K562 (cell line): ENCODE data around the gene MAST4. TPM values are rescaled to one million over a fixed set of nuclear protein-coding genes. Genes with fewer than 3 reads are reported as not detected.

Experiments
- ATAC-seq: fragments of 200-7000 bp; cut with Tn5 transposase; 3 replicates; pipeline ENCODE4 v1.9.1; 2020; ENCODE audit warnings: moderate library complexity
- BruUV-seq: library from RNA; stranded (reverse); fragments of 400-500 nt; replicated peaks from 2 replicates; lab custom pipeline; 2021; lab: Mats Ljungman, UMichigan
- CTCF ChIA-PET: fragments of 300-600 bp; formaldehyde crosslinking; extraction: SDS; loops from one replicate; lab custom pipeline; 2021; ENCODE audit warnings: low intra/inter-chr PET ratio; lab: Yijun Ruan, JAX
- POLR2A ChIA-PET: fragments of 300-600, 350-650 bp; sonication (Branson Sonifier 250); formaldehyde crosslinking; extraction: SDS; loops from one replicate; lab custom pipeline; 2021; ENCODE audit warnings: antibody characterized with exemption, inconsistent platforms; lab: Yijun Ruan, JAX
- DNase-seq, 4 experiments: peaks; one replicate each; pipeline versions ENCODE4 v3.0.0 to v3.0.0-alpha.2; 2011 to 2018; ENCODE audit warnings: low spot score in 3 of 4, mixed read lengths in 3 of 4; ENCODE audit errors: extremely low read depth in 1 of 4
- FAIRE-seq: peaks from 2 replicates; lab custom pipeline; 2011; peaks lifted over from hg19 to GRCh38; lab: Jason Lieb, UNC
- H2AFZ ChIP-seq: 2 replicates; pipeline ENCODE4 v1.6.0; 2011; ENCODE audit warnings: low read depth, low read length, control low read depth, inconsistent platforms
- H3K27ac ChIP-seq: fragments of 200-600 bp; 3 replicates; pipeline ENCODE4 v1.8.0; 2011; ENCODE audit warnings: low read depth, mild to moderate bottlenecking, control low read depth, inconsistent platforms, low read length, moderate library complexity, mixed read lengths; ENCODE audit errors: extremely low read depth
- H3K27me3 ChIP-seq, 2 experiments: fragments of 300-600 bp in 1 of 2; 2 replicates in 1 of 2; 3 replicates in 1 of 2; pipeline versions ENCODE4 v1.6.0 to v1.8.0; 2011; ENCODE audit warnings: inconsistent platforms in 2 of 2, low read length in 2 of 2, mild to moderate bottlenecking in 1 of 2, mixed read lengths in 1 of 2, moderate library complexity in 1 of 2; ENCODE audit not compliant: control insufficient read depth in 2 of 2, insufficient read depth in 2 of 2
- H3K36me3 ChIP-seq: fragments of 300-600 bp; 3 replicates; pipeline ENCODE4 v1.8.0; 2011; ENCODE audit warnings: mild to moderate bottlenecking, low read length, inconsistent platforms; ENCODE audit not compliant: control insufficient read depth, insufficient read depth
- H3K4me1 ChIP-seq, 2 experiments: fragments of 200-600 bp in 1 of 2; replicated peaks in 1 of 2; 2 replicates in 1 of 2; 3 replicates in 1 of 2; pipeline versions ENCODE4 v1.5.1 to v1.8.0; 2011; ENCODE audit warnings: inconsistent platforms in 2 of 2, low read length in 2 of 2, mild to moderate bottlenecking in 1 of 2, mixed read lengths in 1 of 2, moderate library complexity in 1 of 2; ENCODE audit not compliant: control insufficient read depth in 2 of 2, insufficient read depth in 2 of 2
- H3K4me2 ChIP-seq: 2 replicates; pipeline ENCODE4 v1.6.1; 2011; ENCODE audit warnings: low read length, control low read depth, inconsistent platforms, mixed read lengths; ENCODE audit not compliant: insufficient read depth
- H3K4me3 ChIP-seq: fragments of 200-600 bp; sonication (generic), shearing (Covaris generic); 2 replicates; pipeline ENCODE4 v1.5.1; 2016; ENCODE audit warnings: control low read depth, inconsistent platforms
- H3K79me2 ChIP-seq: fragments of 200-600 bp; 3 replicates; pipeline ENCODE4 v1.8.0; 2011; ENCODE audit warnings: low read length, inconsistent platforms; ENCODE audit not compliant: control insufficient read depth, insufficient read depth
- H3K9ac ChIP-seq, 2 experiments: 2 replicates each; pipeline versions ENCODE4 v1.6.0 to v1.6.1; 2011; ENCODE audit warnings: low read depth in 2 of 2, low read length in 2 of 2, control low read depth in 1 of 2, inconsistent platforms in 1 of 2, mild to moderate bottlenecking in 1 of 2, mixed read lengths in 1 of 2; ENCODE audit not compliant: insufficient read depth in 1 of 2
- H3K9me1 ChIP-seq: one replicate; pipeline ENCODE4 v1.6.0; 2011; ENCODE audit warnings: inconsistent platforms, mild to moderate bottlenecking, low read length, moderate library complexity; ENCODE audit not compliant: control insufficient read depth, insufficient read depth
- H3K9me3 ChIP-seq: replicated peaks from 2 replicates; pipeline ENCODE4 v1.5.1; 2011; ENCODE audit warnings: low read depth, low read length, inconsistent platforms; ENCODE audit not compliant: control insufficient read depth, insufficient read depth
- H4K20me1 ChIP-seq: replicated peaks from 2 replicates; pipeline ENCODE4 v1.6.1; 2011; ENCODE audit warnings: low read length, inconsistent platforms, mixed read lengths; ENCODE audit not compliant: control insufficient read depth, insufficient read depth
- PRMT5 ChIP-seq: sonication (generic); formaldehyde crosslinking; IDR thresholded peaks from 2 replicates; pipeline ENCODE4 v1.5.0; 2020; ENCODE audit warnings: missing genetic modification reagents
- SNRNP70 ChIP-seq: fragments of 200-400 bp; formaldehyde crosslinking; optimal IDR thresholded peaks from 2 replicates; pipeline ENCODE3; 2017; ENCODE audit warnings: low read depth, low read length
- TAF9B ChIP-seq: fragments of 450-650 bp; IDR thresholded peaks from 2 replicates; pipeline ENCODE4 v1.6.1; 2018; ENCODE audit warnings: mild to moderate bottlenecking; ENCODE audit not compliant: partially characterized antibody
- ZNF134 ChIP-seq: fragments of 250-450 bp; sonication (Bioruptor Pico); conservative IDR thresholded peaks from 2 replicates; pipeline ENCODE4 v1.4.0; 2020
- ZNF239 ChIP-seq: fragments of 250-450 bp; sonication (Bioruptor Pico); IDR thresholded peaks from 2 replicates; pipeline ENCODE4 v1.4.0; 2020; ENCODE audit warnings: mild to moderate bottlenecking
- WGBS: fragments of 100-300 bp; shearing (Covaris generic); methylation state at CpG from one replicate; pipeline ENCODE4 v1.1.6; 2016; ENCODE audit warnings: low coverage, mixed read lengths; ENCODE audit not compliant: insufficient coverage; ENCODE audit errors: missing lambda C conversion rate; 5-methylcytosine and 5-hydroxymethylcytosine counted together
- in situ Hi-C: fragments of 300-500 bp; cut with MboI; formaldehyde crosslinking; loops from 4 replicates; pipeline ENCODE4 v1.15.0; 2018; ENCODE audit warnings: inconsistent platforms, mixed read lengths
- intact Hi-C: fragments of 100-400 bp; cut with micrococcal nuclease; formaldehyde crosslinking; loops from 2 replicates; pipeline ENCODE4 v1.14.2; 2022
- polyA plus RNA-seq, 8 experiments: library from polyadenylated mRNA; depleted of rRNA in 4 of 8; stranded (reverse) in 5 of 8; unstranded in 3 of 8; fragments of >200 nt; fragmentation: Nextera tagmentation in 2 of 8; fragmentation: Illumina TruSeq in 1 of 8; extraction: Ambion mirVana in 2 of 8; extraction: Trizol in 1 of 8; gene quantifications; 2 replicates each; pipeline versions ENCODE4 v1.2.1 to v1.2.3, GENCODE V29; 2011 to 2014; ENCODE audit warnings: inconsistent platforms in 1 of 8, missing spikeins in 1 of 8
- total RNA-seq, 7 experiments: library from RNA; depleted of rRNA in 6 of 7; stranded (reverse); fragments of >200 nt in 6 of 7; fragmentation: Illumina TruSeq in 2 of 7; extraction: Trizol in 2 of 7; gene quantifications; 2 replicates each; pipeline versions ENCODE4 v1.2.1 to v1.2.3, GENCODE V29; 2011 to 2021; ENCODE audit warnings: low replicate concordance in 1 of 7
- TF ChIP-seq, protein P1 (sequence below), 2 experiments: fragments of 450-650 bp; formaldehyde crosslinking in 1 of 2; IDR thresholded peaks; 2 replicates each; pipeline versions ENCODE4 v1.4.0 to v1.6.1; 2014 to 2020; ENCODE audit warnings: mild to moderate bottlenecking in 2 of 2, borderline replicate concordance in 1 of 2, low read depth in 1 of 2

Gene MAST4
- total and polyA plus RNA-seq, 9 of the 15 experiments (the other 6 are each of a cell fraction or from before 2014, with no cell fraction given), result 0.88 to 10.1 (median 5.2) TPM

DNA sequence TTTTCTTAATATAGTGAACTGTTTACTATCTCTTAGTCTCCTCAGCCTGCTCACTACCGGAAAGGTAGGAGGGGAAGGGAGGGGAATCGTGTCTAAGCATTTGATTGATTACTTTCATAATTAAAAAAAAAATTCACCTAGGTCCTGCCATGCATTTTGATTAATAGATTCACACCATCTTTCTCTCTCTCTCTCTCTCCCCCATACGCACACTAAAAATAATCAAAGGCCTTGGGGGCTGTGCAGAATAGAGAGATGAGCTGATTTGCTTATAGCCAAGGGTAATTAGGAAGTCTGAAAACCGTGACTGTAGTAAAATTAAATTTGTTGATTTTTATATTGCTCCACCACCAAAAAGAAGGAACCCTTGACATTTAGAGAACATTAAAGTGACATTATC is 550.8 kb downstream of the MAST4 start:
- CTCF ChIA-PET, result no interaction called here
- no peak overlapping the region for H3K4me3 ChIP-seq
- in situ Hi-C loops, result loop anchor here (10.0 kb wide), 1 partner anchor 152 kb away; no protein-coding TSS in a partner anchor
- H3K4me2 ChIP-seq, result no peak overlapping the region
- no peaks in the 10 kb centered on the region for H4K20me1 ChIP-seq
- FAIRE-seq (no peak), ATAC-seq (no peak)
- BruUV-seq, result no TSS peak
- intact Hi-C loops, result no loop called here
- H3K9ac ChIP-seq, result no peak overlapping the region
- H3K9me1 ChIP-seq, result no peaks in the 10 kb centered on the region
- TF ChIP-seq PRMT5 (no peak), SNRNP70 (no peak), ZNF239 (CRISPR knock-in tag) (no peak), TAF9B (no peak), ZNF134 (CRISPR knock-in tag) (no peak)
- TF ChIP-seq, protein P1, sequence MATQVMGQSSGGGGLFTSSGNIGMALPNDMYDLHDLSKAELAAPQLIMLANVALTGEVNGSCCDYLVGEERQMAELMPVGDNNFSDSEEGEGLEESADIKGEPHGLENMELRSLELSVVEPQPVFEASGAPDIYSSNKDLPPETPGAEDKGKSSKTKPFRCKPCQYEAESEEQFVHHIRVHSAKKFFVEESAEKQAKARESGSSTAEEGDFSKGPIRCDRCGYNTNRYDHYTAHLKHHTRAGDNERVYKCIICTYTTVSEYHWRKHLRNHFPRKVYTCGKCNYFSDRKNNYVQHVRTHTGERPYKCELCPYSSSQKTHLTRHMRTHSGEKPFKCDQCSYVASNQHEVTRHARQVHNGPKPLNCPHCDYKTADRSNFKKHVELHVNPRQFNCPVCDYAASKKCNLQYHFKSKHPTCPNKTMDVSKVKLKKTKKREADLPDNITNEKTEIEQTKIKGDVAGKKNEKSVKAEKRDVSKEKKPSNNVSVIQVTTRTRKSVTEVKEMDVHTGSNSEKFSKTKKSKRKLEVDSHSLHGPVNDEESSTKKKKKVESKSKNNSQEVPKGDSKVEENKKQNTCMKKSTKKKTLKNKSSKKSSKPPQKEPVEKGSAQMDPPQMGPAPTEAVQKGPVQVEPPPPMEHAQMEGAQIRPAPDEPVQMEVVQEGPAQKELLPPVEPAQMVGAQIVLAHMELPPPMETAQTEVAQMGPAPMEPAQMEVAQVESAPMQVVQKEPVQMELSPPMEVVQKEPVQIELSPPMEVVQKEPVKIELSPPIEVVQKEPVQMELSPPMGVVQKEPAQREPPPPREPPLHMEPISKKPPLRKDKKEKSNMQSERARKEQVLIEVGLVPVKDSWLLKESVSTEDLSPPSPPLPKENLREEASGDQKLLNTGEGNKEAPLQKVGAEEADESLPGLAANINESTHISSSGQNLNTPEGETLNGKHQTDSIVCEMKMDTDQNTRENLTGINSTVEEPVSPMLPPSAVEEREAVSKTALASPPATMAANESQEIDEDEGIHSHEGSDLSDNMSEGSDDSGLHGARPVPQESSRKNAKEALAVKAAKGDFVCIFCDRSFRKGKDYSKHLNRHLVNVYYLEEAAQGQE (IDR thresholded peaks at IDR 0.05; ENCODE audit: borderline replicate concordance), result no peak
- TF ChIP-seq, protein P1 (CRISPR knock-in tag; IDR thresholded peaks at IDR 0.05; ENCODE audit: low read depth), result no peak
- TF ChIP-seq, all 486 proteins: peak for 0
- Histone ChIP-seq H2AFZ (no peak overlapping the region), H3K9me3 (no peaks in the 10 kb centered on the region), H3K27me3 (no peaks in the 10 kb centered on the region), H3K27ac (no peak overlapping the region), H3K36me3 (peaks cover 31% of the 10 kb centered on the region; the same call in 2 of the 3 replicates), H3K4me1 (peaks cover 0 to 6% of the 10 kb centered on the region in 2 experiments; a peak in 2 of 5 replicates), H3K79me2 (no peaks in the 10 kb centered on the region)
- 62% methylated on average over 4 of the region's 4 CpGs for WGBS
- POLR2A ChIA-PET, result no interaction called here
- DNase-seq, result no peak
